ENCODE results near the gene ARMS2. TPM values are rescaled to one million over a fixed set of nuclear protein-coding genes. Genes with fewer than 3 reads are reported as not detected.

Gene ARMS2
- total RNA-seq, 6 experiments from 2014 or later: not detected

DNA sequence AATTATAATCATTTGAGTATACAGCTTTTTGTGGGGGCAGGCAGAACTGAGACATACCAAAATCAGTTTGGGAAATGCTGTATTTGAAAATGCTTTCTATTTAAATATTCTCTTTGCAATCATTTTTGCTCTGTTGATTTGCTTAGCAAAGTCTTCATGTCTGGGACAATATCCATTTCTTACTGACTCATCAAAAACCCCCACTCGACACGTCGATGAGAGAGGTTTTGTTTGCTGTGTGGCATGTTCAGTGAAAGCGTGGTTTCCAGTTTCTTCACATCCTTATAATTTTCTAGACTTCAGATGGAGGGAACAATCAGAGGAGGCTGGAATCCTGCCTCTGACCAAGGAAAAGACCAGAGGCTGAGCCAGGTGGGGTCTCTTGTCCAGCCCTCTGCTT is 35.8 kb downstream of the ARMS2 start:
- no peak for TF ChIP-seq POLR2A (IDR thresholded peaks at IDR 0.05)
- TF ChIP-seq, protein P1, sequence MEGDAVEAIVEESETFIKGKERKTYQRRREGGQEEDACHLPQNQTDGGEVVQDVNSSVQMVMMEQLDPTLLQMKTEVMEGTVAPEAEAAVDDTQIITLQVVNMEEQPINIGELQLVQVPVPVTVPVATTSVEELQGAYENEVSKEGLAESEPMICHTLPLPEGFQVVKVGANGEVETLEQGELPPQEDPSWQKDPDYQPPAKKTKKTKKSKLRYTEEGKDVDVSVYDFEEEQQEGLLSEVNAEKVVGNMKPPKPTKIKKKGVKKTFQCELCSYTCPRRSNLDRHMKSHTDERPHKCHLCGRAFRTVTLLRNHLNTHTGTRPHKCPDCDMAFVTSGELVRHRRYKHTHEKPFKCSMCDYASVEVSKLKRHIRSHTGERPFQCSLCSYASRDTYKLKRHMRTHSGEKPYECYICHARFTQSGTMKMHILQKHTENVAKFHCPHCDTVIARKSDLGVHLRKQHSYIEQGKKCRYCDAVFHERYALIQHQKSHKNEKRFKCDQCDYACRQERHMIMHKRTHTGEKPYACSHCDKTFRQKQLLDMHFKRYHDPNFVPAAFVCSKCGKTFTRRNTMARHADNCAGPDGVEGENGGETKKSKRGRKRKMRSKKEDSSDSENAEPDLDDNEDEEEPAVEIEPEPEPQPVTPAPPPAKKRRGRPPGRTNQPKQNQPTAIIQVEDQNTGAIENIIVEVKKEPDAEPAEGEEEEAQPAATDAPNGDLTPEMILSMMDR (IDR thresholded peaks at IDR 0.05): no peak
- 75% methylated on average over 4 of the region's 4 CpGs for WGBS (ENCODE audit: insufficient coverage, low coverage, low lambda C conversion rate, missing lambda C conversion rate)
- ATAC-seq (no peak), DNase-seq (no peak)
- H3K36me3 ChIP-seq: peaks cover 0 to 4% (median 1%) of the 10 kb centered on the region in 4 donors
- H3K27me3 ChIP-seq: no peaks in the 10 kb centered on the region
- no peaks in the 10 kb centered on the region for H3K9me3 ChIP-seq
- peaks cover 0 to 6% (median 0%) of the 10 kb centered on the region in 4 donors for H3K4me1 ChIP-seq
- no peak overlapping the region for H3K4me3 ChIP-seq
- intact Hi-C loops (cut with DNase I): no loop called here
- H3K27ac ChIP-seq: no peak overlapping the region

DNA sequence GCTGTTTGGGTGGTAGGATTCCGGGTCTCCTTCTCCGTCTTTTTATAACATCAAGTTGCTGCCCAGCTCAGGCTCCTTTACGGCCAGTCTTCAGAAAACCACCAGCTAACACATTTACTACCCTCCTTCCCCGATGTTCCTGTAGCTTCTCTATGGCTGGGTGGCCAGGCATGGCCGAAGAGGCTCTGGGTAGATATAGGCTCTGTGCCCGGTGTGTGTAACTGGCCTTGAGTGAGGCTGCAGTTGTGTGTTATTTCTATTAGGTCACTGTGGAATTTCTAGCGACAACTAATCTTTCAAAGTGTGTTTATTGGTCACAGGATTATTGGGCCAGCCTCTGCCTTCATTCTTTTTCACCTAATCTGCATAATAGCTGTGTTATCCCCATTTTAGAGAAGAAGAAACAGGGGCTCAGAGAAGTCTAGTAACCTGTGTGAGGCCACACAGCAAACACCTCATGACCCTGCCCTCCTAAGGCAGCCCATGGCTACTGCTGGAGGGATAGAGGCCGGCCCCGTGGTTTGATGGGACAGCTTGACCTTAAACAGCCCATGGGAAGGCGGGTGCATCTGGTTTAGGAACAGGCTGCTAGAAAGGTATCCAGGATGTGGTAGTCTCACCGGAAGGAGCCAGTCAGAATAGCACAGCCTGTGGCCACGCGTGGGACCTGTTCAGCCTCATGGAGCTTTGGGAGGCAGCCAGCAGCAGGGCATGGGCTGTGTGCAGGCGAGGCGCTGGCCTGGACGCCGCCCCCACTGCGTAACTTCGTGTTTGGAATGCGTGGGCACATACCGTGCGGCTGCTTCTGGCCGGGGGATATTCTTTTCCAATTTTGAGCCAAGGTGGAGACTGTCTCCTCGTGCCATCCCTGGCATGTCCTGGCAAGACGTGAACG is 36.6 kb downstream of the ARMS2 start:
- TF ChIP-seq, protein P1 (IDR thresholded peaks at IDR 0.05): no peak
- no peak for TF ChIP-seq POLR2A (IDR thresholded peaks at IDR 0.05)
- no peak for DNase-seq
- Histone ChIP-seq H3K27me3 (no peaks in the 10 kb centered on the region), H3K4me3 (no peak overlapping the region), H3K9me3 (no peaks in the 10 kb centered on the region), H3K36me3 (peaks cover 0 to 4% (median 1%) of the 10 kb centered on the region in 4 donors), H3K27ac (no peak overlapping the region), H3K4me1 (peaks cover 0 to 6% (median 0%) of the 10 kb centered on the region in 4 donors)
- peak in 1 of 4 donors; percentile 23 for ATAC-seq
- intact Hi-C loops (cut with DNase I): no loop called here
- 77% methylated on average over 12 of the region's 26 CpGs for WGBS (ENCODE audit: insufficient coverage, low coverage, low lambda C conversion rate, missing lambda C conversion rate)

DNA sequence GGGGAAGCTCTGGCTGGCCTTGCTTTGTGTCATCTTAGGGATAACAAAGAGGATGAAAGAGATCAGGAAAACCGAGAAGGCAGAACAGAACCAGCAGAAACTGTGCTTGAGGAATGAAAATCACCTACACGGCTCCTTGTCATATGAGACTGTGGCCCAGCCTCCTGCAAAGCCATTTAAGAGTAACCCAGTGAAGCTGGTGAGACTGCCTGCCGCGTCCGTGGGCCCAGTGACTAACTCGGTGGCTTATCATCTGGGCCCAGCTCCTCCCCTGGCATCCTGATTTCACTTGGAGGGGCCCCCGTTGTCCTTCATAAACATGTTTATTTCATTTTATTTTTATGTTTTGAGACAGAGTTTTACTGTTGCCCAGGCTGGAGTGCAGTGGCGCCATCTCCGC is 37.6 kb downstream of the ARMS2 start:
- Histone ChIP-seq H3K4me1 (peaks cover 0 to 6% (median 0%) of the 10 kb centered on the region in 4 donors), H3K4me3 (no peak overlapping the region), H3K27ac (no peak overlapping the region), H3K27me3 (no peaks in the 10 kb centered on the region), H3K9me3 (no peaks in the 10 kb centered on the region), H3K36me3 (peaks cover 0 to 4% (median 1%) of the 10 kb centered on the region in 4 donors)
- no peak for TF ChIP-seq POLR2A (IDR thresholded peaks at IDR 0.05)
- TF ChIP-seq, protein P1 (IDR thresholded peaks at IDR 0.05): no peak
- 88% methylated on average over 4 of the region's 9 CpGs for WGBS (ENCODE audit: insufficient coverage, low coverage, low lambda C conversion rate, missing lambda C conversion rate)
- DNase-seq (no peak), ATAC-seq (no peak)
- intact Hi-C loops (cut with DNase I): no loop called here

DNA sequence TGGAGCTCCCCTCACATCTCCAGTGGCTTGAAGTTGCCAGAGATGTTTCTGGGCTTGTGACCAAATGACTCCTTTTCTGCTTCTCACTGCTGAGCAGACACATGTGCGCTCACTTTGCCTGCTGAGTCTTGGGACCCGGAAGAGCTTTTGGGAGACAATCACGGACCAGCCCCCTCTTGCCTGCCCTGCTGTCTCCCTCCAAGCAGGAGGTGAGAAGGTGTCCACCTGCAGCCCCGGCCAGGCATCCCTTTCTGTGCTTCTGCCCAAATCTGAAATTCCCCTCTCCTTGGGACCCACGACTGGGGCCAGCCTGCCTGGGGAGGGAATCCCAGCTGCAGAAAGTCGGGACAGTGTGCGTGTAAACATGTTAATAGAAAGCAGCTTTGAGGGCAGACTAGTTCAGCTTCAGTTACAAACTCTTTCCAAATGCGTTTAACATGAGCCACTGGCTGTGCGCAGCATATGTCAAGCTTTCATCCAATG is 38.6 kb downstream of the ARMS2 start:
- H3K27ac ChIP-seq: no peak overlapping the region
- no peaks in the 10 kb centered on the region for H3K27me3 ChIP-seq
- no peak overlapping the region for H3K4me3 ChIP-seq
- H3K9me3 ChIP-seq: no peaks in the 10 kb centered on the region
- peaks cover 0 to 6% (median 0%) of the 10 kb centered on the region in 4 donors for H3K4me1 ChIP-seq
- H3K36me3 ChIP-seq: peaks cover 0 to 4% (median 1%) of the 10 kb centered on the region in 4 donors
- no peak for ATAC-seq
- no peak for DNase-seq
- intact Hi-C loops (cut with DNase I): no loop called here
- no peak for TF ChIP-seq POLR2A (IDR thresholded peaks at IDR 0.05)
- TF ChIP-seq, protein P1 (IDR thresholded peaks at IDR 0.05): no peak
- WGBS (ENCODE audit: insufficient coverage, low coverage, low lambda C conversion rate, missing lambda C conversion rate): 83% methylated on average over 6 of the region's 9 CpGs

Measured in right lobe of liver (tissue), 6 donors.